HCT116 (cell line): ENCODE data around the gene MTHFD1L. TPM values are rescaled to one million over a fixed set of nuclear protein-coding genes. Genes with fewer than 3 reads are reported as not detected.

Experiments used
- ATAC-seq: fragments of 200-7000 bp; cut with Tn5 transposase; 2 replicates; pipeline ENCODE4 v1.9.1; 2020; ENCODE audit warnings: mild to moderate bottlenecking, moderate library complexity
- BruUV-seq: library from RNA; stranded (reverse); fragments of 400-500 nt; replicated peaks from 2 replicates; lab custom pipeline; 2021; lab: Mats Ljungman, UMichigan
- CTCF ChIA-PET: fragments of 300-600 bp; sonication (Branson Sonifier 250); formaldehyde crosslinking; loops from one replicate; lab custom pipeline; 2021; ENCODE audit warnings: antibody characterized with exemption; lab: Charles Lee
- POLR2A ChIA-PET: fragments of 300-600, 350-600 bp; sonication (Branson Sonifier 250); formaldehyde crosslinking; loops from one replicate; lab custom pipeline; 2021; ENCODE audit warnings: antibody characterized with exemption; lab: Charles Lee
- RAD21 ChIA-PET, 2 experiments: fragments of 300-600 bp; sonication (Branson Sonifier 250); formaldehyde crosslinking; loops; one replicate each; lab custom pipeline; 2023; ENCODE audit warnings: low total read pairs in 2 of 2; ENCODE audit not compliant: uncharacterized antibody in 2 of 2, unreplicated experiment in 2 of 2, low non-redundant PET in 1 of 2; lab: Charles Lee
- DNase-seq: peaks from one replicate; pipeline ENCODE4 v3.0.0-alpha.2; 2010; ENCODE audit warnings: low read depth, low spot score
- H2AFZ ChIP-seq: fragments of 200-600 bp; shearing (Covaris generic), sonication (generic); 2 replicates; pipeline ENCODE4 v1.6.1; 2017; ENCODE audit warnings: low read depth, mixed run types, mixed read lengths, antibody characterized with exemption, low read length; ENCODE audit not compliant: poor library complexity, severe bottlenecking
- H3K27ac ChIP-seq: 2 replicates; pipeline ENCODE4 v1.5.1; 2012; ENCODE audit warnings: low read depth, low read length
- H3K27me3 ChIP-seq: fragments of 200-600 bp; sonication (generic); 2 replicates; pipeline ENCODE4 v1.6.1; 2016; ENCODE audit warnings: mixed run types, low read length, mixed read lengths; ENCODE audit not compliant: insufficient read depth
- H3K36me3 ChIP-seq, 2 experiments: fragments of 200-500 bp in 1 of 2; fragments of 200-600 bp in 1 of 2; sonication (Bioruptor generic) in 1 of 2; sonication (generic) in 1 of 2; 2 replicates each; pipeline versions ENCODE4 v1.5.1 to v1.6.1; 2014 to 2016; ENCODE audit warnings: low read length in 2 of 2, inconsistent platforms in 1 of 2, mixed read lengths in 1 of 2, mixed run types in 1 of 2; ENCODE audit not compliant: insufficient read depth in 2 of 2, control insufficient read depth in 1 of 2
- H3K4me1 ChIP-seq, 2 experiments: fragments of 200-600 bp in 1 of 2; sonication (generic) in 1 of 2; 2 replicates each; pipeline versions ENCODE4 v1.5.1 to v1.6.1; 2012 to 2017; ENCODE audit warnings: low read length in 2 of 2, inconsistent platforms in 1 of 2, mild to moderate bottlenecking in 1 of 2, mixed read lengths in 1 of 2, mixed run types in 1 of 2, moderate library complexity in 1 of 2; ENCODE audit not compliant: insufficient read depth in 2 of 2, control insufficient read depth in 1 of 2
- H3K4me2 ChIP-seq: fragments of 200-600 bp; sonication (generic); 2 replicates; pipeline ENCODE4 v1.6.1; 2017; ENCODE audit warnings: mixed run types, low read length, mixed read lengths
- H3K4me3 ChIP-seq, 2 experiments: fragments of 200-600 bp in 1 of 2; sonication (generic) in 1 of 2; replicated peaks in 1 of 2; 2 replicates each; pipeline ENCODE4 v1.5.1; 2011 to 2016; ENCODE audit warnings: low read length in 2 of 2, control low read depth in 1 of 2, low read depth in 1 of 2, mild to moderate bottlenecking in 1 of 2, mixed read lengths in 1 of 2, mixed run types in 1 of 2
- H3K79me2 ChIP-seq: fragments of 200-600 bp; sonication (generic); 2 replicates; pipeline ENCODE4 v1.6.1; 2017; ENCODE audit warnings: mild to moderate bottlenecking, mixed run types, low read length, moderate library complexity, mixed read lengths; ENCODE audit not compliant: insufficient read depth
- H3K9ac ChIP-seq: fragments of 200-600 bp; sonication (generic); 2 replicates; pipeline ENCODE4 v1.6.1; 2016; ENCODE audit warnings: low read length, mixed read lengths
- H3K9me2 ChIP-seq: fragments of 200-600 bp; sonication (generic), shearing (Covaris generic); 2 replicates; pipeline ENCODE4 v1.6.1; 2017; ENCODE audit warnings: mixed run types, mild to moderate bottlenecking, moderate library complexity; ENCODE audit not compliant: insufficient read depth
- H3K9me3 ChIP-seq, 2 experiments: fragments of 200-500 bp in 1 of 2; fragments of 200-600 bp in 1 of 2; sonication (Bioruptor generic) in 1 of 2; sonication (generic) in 1 of 2; 2 replicates each; pipeline ENCODE4 v1.6.1; 2014 to 2017; ENCODE audit warnings: low read length in 2 of 2, mixed read lengths in 2 of 2, inconsistent platforms in 1 of 2, low read depth in 1 of 2, mild to moderate bottlenecking in 1 of 2, mixed run types in 1 of 2, moderate library complexity in 1 of 2; ENCODE audit not compliant: control insufficient read depth in 1 of 2, insufficient read depth in 1 of 2
- H4K20me1 ChIP-seq: fragments of 200-600 bp; sonication (generic), shearing (Covaris generic); 2 replicates; pipeline ENCODE4 v1.6.1; 2017; ENCODE audit warnings: mixed run types, mild to moderate bottlenecking, moderate library complexity; ENCODE audit not compliant: insufficient read depth
- CBX3 ChIP-seq: IDR thresholded peaks from 2 replicates; pipeline ENCODE4 v1.6.1; 2012; ENCODE audit warnings: low read depth
- CEBPB ChIP-seq: IDR thresholded peaks from 2 replicates; pipeline ENCODE4 v1.6.1; 2012; ENCODE audit warnings: low read depth
- CTCF ChIP-seq, 3 experiments: fragments of 200-600 bp in 1 of 3; sonication (generic) in 1 of 3; IDR thresholded peaks in 2 of 3; conservative IDR thresholded peaks in 1 of 3; 2 replicates each; pipeline ENCODE4 v1.5.1; 2012 to 2017; ENCODE audit warnings: low read depth in 2 of 3, low read length in 2 of 3, antibody characterized with exemption in 1 of 3, borderline replicate concordance in 1 of 3, control low read depth in 1 of 3, mild to moderate bottlenecking in 1 of 3, mixed read lengths in 1 of 3, mixed run types in 1 of 3, moderate library complexity in 1 of 3; ENCODE audit not compliant: insufficient read depth in 1 of 3
- EGR1 ChIP-seq: IDR thresholded peaks from 2 replicates; pipeline ENCODE4 v1.6.1; 2012; ENCODE audit warnings: low read depth
- ELF1 ChIP-seq: IDR thresholded peaks from 2 replicates; pipeline ENCODE4 v1.6.1; 2012; ENCODE audit warnings: low read depth, borderline replicate concordance
- EZH2 ChIP-seq: fragments of 200-600 bp; sonication (generic); IDR thresholded peaks from 2 replicates; pipeline ENCODE4 v1.6.1; 2017; ENCODE audit warnings: antibody characterized with exemption, mixed run types
- EZH2phosphoT487 ChIP-seq: fragments of 200-600 bp; IDR thresholded peaks from 2 replicates; pipeline ENCODE4 v1.6.1; 2018; ENCODE audit warnings: antibody characterized with exemption, borderline replicate concordance
- FOSL1 ChIP-seq: IDR thresholded peaks from 2 replicates; pipeline ENCODE4 v1.6.1; 2012; ENCODE audit warnings: low read depth
- JUND ChIP-seq: IDR thresholded peaks from 2 replicates; pipeline ENCODE4 v1.6.1; 2012
- POLR2A ChIP-seq: IDR thresholded peaks from 2 replicates; pipeline ENCODE4 v1.7.0; 2011; ENCODE audit warnings: borderline replicate concordance; ENCODE audit not compliant: insufficient read depth, insufficient read length; ENCODE audit errors: extremely low read depth
- POLR2AphosphoS5 ChIP-seq: IDR thresholded peaks from 2 replicates; pipeline ENCODE4 v1.6.1; 2011; ENCODE audit warnings: mild to moderate bottlenecking, low read depth, low read length, moderate library complexity
- RAD21 ChIP-seq: IDR thresholded peaks from 2 replicates; pipeline ENCODE4 v1.6.1; 2012; ENCODE audit warnings: low read depth, mild to moderate bottlenecking
- REST ChIP-seq: IDR thresholded peaks from 2 replicates; pipeline ENCODE4 v1.6.1; 2012; ENCODE audit warnings: low read depth
- SIN3A ChIP-seq: IDR thresholded peaks from 2 replicates; pipeline ENCODE4 v1.6.1; 2012; ENCODE audit warnings: low read depth
- SP1 ChIP-seq: IDR thresholded peaks from 2 replicates; pipeline ENCODE4 v1.6.1; 2012; ENCODE audit warnings: low read depth
- SRF ChIP-seq: IDR thresholded peaks from 2 replicates; pipeline ENCODE4 v1.6.1; 2012; ENCODE audit warnings: low read depth
- TCF7L2 ChIP-seq: IDR thresholded peaks from 2 replicates; pipeline ENCODE4 v1.7.0; 2011; ENCODE audit warnings: borderline replicate concordance, inconsistent platforms; ENCODE audit not compliant: insufficient read depth, insufficient read length; ENCODE audit errors: extremely low read depth
- YY1 ChIP-seq: IDR thresholded peaks from 2 replicates; pipeline ENCODE4 v1.6.1; 2011; ENCODE audit warnings: low read length, low read depth, moderate library complexity, mild to moderate bottlenecking; ENCODE audit not compliant: insufficient replicate concordance; ENCODE audit errors: extremely low read depth
- ZBTB33 ChIP-seq: IDR thresholded peaks from 2 replicates; pipeline ENCODE4 v1.6.1; 2011; ENCODE audit warnings: mild to moderate bottlenecking, low read length, moderate library complexity; ENCODE audit not compliant: insufficient replicate concordance; ENCODE audit errors: extremely low read depth
- ZFX ChIP-seq: fragments of 450-650 bp; IDR thresholded peaks from 2 replicates; pipeline ENCODE4 v1.6.1; 2017
- intact Hi-C: fragments of 100-400 bp; cut with micrococcal nuclease; formaldehyde crosslinking; loops from 2 replicates; pipeline ENCODE4 v1.10.0; 2022
- total RNA-seq: library from RNA; stranded (reverse); gene quantifications from one replicate; pipeline ENCODE4 v1.2.1, GENCODE V29; 2021; ENCODE audit not compliant: unreplicated experiment

The MTHFD1L gene
- total RNA-seq, 1 experiment from 2014 or later = 127 TPM

- peaks cover 0 to 3% of the 10 kb centered on the region in 2 experiments; a peak in 1 of 4 replicates for H3K9me3 ChIP-seq
- H3K79me2 ChIP-seq = no peaks in the 10 kb centered on the region
- peaks cover 3 to 9% of the 10 kb centered on the region in 2 experiments; a peak in 3 of 4 replicates for H3K4me1 ChIP-seq
- no peaks in the 10 kb centered on the region for H3K36me3 ChIP-seq
- H3K4me3 ChIP-seq = no peak overlapping the region
- no peaks in the 10 kb centered on the region for H3K9me2 ChIP-seq
- TF ChIP-seq ELF1 (no peak), SRF (no peak), CTCF (IDR thresholded peaks at IDR 0.05 in 2 of 3, conservative IDR thresholded peaks at IDR 0.05 in 1 of 3; ENCODE audit: borderline replicate concordance in 1 of 3, insufficient read depth in 1 of 3, low read depth in 2 of 3, low read length in 2 of 3) (no peak), FOSL1 (no peak), EZH2 (no peak), ZFX (no peak), CBX3 (no peak), EGR1 (no peak), YY1 (no peak), TCF7L2 (no peak), SP1 (no peak), EZH2phosphoT487 (no peak), SIN3A (no peak), ZBTB33 (no peak), CEBPB (no peak), REST (no peak), POLR2A (no peak), RAD21 (no peak), POLR2AphosphoS5 (no peak), JUND (no peak)
- intact Hi-C loops = no loop called here
- H3K9ac ChIP-seq = no peak overlapping the region
- CTCF ChIA-PET = no interaction called here
- no peaks in the 10 kb centered on the region for H4K20me1 ChIP-seq
- POLR2A ChIA-PET = no interaction called here
- no peak overlapping the region for H2AFZ ChIP-seq
- DNase-seq (no peak), ATAC-seq (no peak)
- H3K27ac ChIP-seq = no peak overlapping the region
- RAD21 ChIA-PET = no interaction called here
- H3K4me2 ChIP-seq = no peak overlapping the region
- H3K27me3 ChIP-seq = no peaks in the 10 kb centered on the region
- BruUV-seq = no TSS peak
Measured at GRCh38 chr6:151137542-151137941, 272.0 kb downstream of the MTHFD1L start.
